H1 (cell line): ENCODE results near the gene TBCD. TPM values are rescaled to one million over a fixed set of nuclear protein-coding genes. Genes with fewer than 3 reads are reported as not detected.
A peak's percentile ranks its signal among the peaks of the same experiment; 100 is the strongest.

Experiments
- CTCF ChIA-PET: fragments of 300-600 bp; sonication (Branson Sonifier 250); formaldehyde crosslinking; loops from one replicate; lab custom pipeline; 2021; ENCODE audit not compliant: partially characterized antibody; lab: Charles Lee
- POLR2A ChIA-PET: fragments of 300-600 bp; sonication (Branson Sonifier 250); formaldehyde crosslinking; loops from one replicate; lab custom pipeline; 2021; ENCODE audit warnings: inconsistent platforms; ENCODE audit not compliant: partially characterized antibody; lab: Charles Lee
- DNase-seq, 2 experiments: peaks; one replicate each; pipeline versions ENCODE4 v3.0.0 to v3.0.0-alpha.2; 2010 to 2022; ENCODE audit warnings: low spot score in 2 of 2, low read depth in 1 of 2, mixed read lengths in 1 of 2
- FAIRE-seq: peaks from 2 replicates; lab custom pipeline; 2011; peaks lifted over from hg19 to GRCh38; lab: Jason Lieb, UNC
- H2AFZ ChIP-seq: 2 replicates; pipeline ENCODE4 v1.8.1; 2012; ENCODE audit warnings: low read length, inconsistent platforms
- H2AK5ac ChIP-seq: 2 replicates; pipeline ENCODE4 v1.6.1; 2013; ENCODE audit warnings: low read depth, low read length
- H2BK120ac ChIP-seq: replicated peaks from 2 replicates; pipeline ENCODE3; 2013; ENCODE audit warnings: low read depth, low read length, inconsistent platforms
- H2BK12ac ChIP-seq: 2 replicates; pipeline ENCODE4 v1.6.1; 2013; ENCODE audit warnings: low read depth, low read length
- H2BK15ac ChIP-seq: 2 replicates; pipeline ENCODE4 v1.6.1; 2013; ENCODE audit warnings: low read length
- H2BK20ac ChIP-seq: 2 replicates; pipeline ENCODE4 v1.6.1; 2013; ENCODE audit warnings: low read length
- H2BK5ac ChIP-seq: 2 replicates; pipeline ENCODE4 v1.6.1; 2013; ENCODE audit warnings: low read depth, low read length
- H3K14ac ChIP-seq: 2 replicates; pipeline ENCODE4 v1.6.1; 2013; ENCODE audit warnings: inconsistent platforms; ENCODE audit not compliant: insufficient read length
- H3K18ac ChIP-seq: 2 replicates; pipeline ENCODE4 v1.6.1; 2013; ENCODE audit warnings: low read length; ENCODE audit errors: extremely low read depth
- H3K23ac ChIP-seq: 2 replicates; pipeline ENCODE4 v1.6.1; 2013; ENCODE audit warnings: inconsistent platforms; ENCODE audit not compliant: insufficient read length
- H3K23me2 ChIP-seq: 2 replicates; pipeline ENCODE4 v1.6.1; 2013; ENCODE audit warnings: low read depth, low read length
- H3K27ac ChIP-seq: 2 replicates; pipeline ENCODE4 v1.6.1; 2011; ENCODE audit warnings: low read depth, low read length, inconsistent platforms
- H3K27me3 ChIP-seq, 4 experiments: replicated peaks in 1 of 4; 1 replicate in 1 of 4; 2 replicates in 3 of 4; pipeline versions ENCODE4 v1.6.1 to v1.8.1; 2011 to 2013; ENCODE audit warnings: low read length in 3 of 4, mild to moderate bottlenecking in 3 of 4, inconsistent platforms in 2 of 4, mixed read lengths in 2 of 4, moderate library complexity in 1 of 4; ENCODE audit not compliant: control insufficient read depth in 3 of 4, insufficient read depth in 3 of 4; ENCODE audit errors: extremely low read depth in 1 of 4
- H3K36me3 ChIP-seq, 4 experiments: 2 replicates each; pipeline versions ENCODE4 v1.6.1 to v1.8.1; 2011 to 2013; ENCODE audit warnings: mild to moderate bottlenecking in 4 of 4, low read length in 3 of 4, moderate library complexity in 2 of 4, control low read depth in 1 of 4, inconsistent platforms in 1 of 4; ENCODE audit not compliant: insufficient read depth in 4 of 4, control insufficient read depth in 2 of 4
- H3K4ac ChIP-seq: replicated peaks from 2 replicates; pipeline ENCODE3; 2013; ENCODE audit warnings: low read length, low read depth, mixed read lengths, inconsistent platforms; ENCODE audit not compliant: insufficient read length
- H3K4me1 ChIP-seq, 4 experiments: replicated peaks in 1 of 4; 1 replicate in 1 of 4; 2 replicates in 3 of 4; pipeline versions ENCODE4 v1.6.1 to v1.8.1; 2011 to 2013; ENCODE audit warnings: low read length in 3 of 4, inconsistent platforms in 2 of 4, mixed read lengths in 1 of 4; ENCODE audit not compliant: insufficient read depth in 4 of 4, control insufficient read depth in 3 of 4
- H3K4me2 ChIP-seq, 2 experiments: 2 replicates each; pipeline versions ENCODE4 v1.6.1 to v1.8.1; 2011 to 2013; ENCODE audit warnings: low read depth in 2 of 2, low read length in 2 of 2, control low read depth in 1 of 2, inconsistent platforms in 1 of 2, mild to moderate bottlenecking in 1 of 2; ENCODE audit not compliant: insufficient read depth in 1 of 2
- H3K4me3 ChIP-seq, 4 experiments: fragments of 200-600, 300-600 bp in 1 of 4; sonication (generic), shearing (Covaris generic), sonication (Bioruptor Twin) in 1 of 4; 2 replicates each; pipeline versions ENCODE4 v1.5.1 to v1.8.1; 2011 to 2016; ENCODE audit warnings: low read length in 4 of 4, low read depth in 3 of 4, control low read depth in 2 of 4, inconsistent platforms in 2 of 4, mild to moderate bottlenecking in 2 of 4, mixed read lengths in 1 of 4, moderate library complexity in 1 of 4; ENCODE audit not compliant: insufficient read depth in 2 of 4; ENCODE audit errors: extremely low read depth in 1 of 4
- H3K56ac ChIP-seq: replicated peaks from 2 replicates; pipeline ENCODE3; 2013; ENCODE audit warnings: low read depth, mild to moderate bottlenecking, mixed read lengths, low read length, inconsistent platforms; ENCODE audit not compliant: insufficient read length
- H3K79me1 ChIP-seq: 2 replicates; pipeline ENCODE4 v1.6.1; 2013; ENCODE audit warnings: low read depth, low read length, control low read depth
- H3K79me2 ChIP-seq, 2 experiments: 2 replicates each; pipeline versions ENCODE4 v1.6.1 to v1.8.1; 2012 to 2013; ENCODE audit warnings: low read length in 2 of 2, mild to moderate bottlenecking in 2 of 2, inconsistent platforms in 1 of 2; ENCODE audit not compliant: insufficient read depth in 2 of 2, control insufficient read depth in 1 of 2
- H3K9ac ChIP-seq, 4 experiments: replicated peaks in 1 of 4; 1 replicate in 1 of 4; 2 replicates in 3 of 4; pipeline versions ENCODE4 v1.6.1 to v1.8.1; 2011 to 2013; ENCODE audit warnings: low read depth in 3 of 4, low read length in 3 of 4, control low read depth in 2 of 4, mild to moderate bottlenecking in 2 of 4, moderate library complexity in 2 of 4, inconsistent platforms in 1 of 4; ENCODE audit errors: extremely low read depth in 1 of 4
- H3K9me3 ChIP-seq, 2 experiments: 2 replicates each; pipeline versions ENCODE4 v1.6.1 to v1.8.1; 2012 to 2013; ENCODE audit warnings: mild to moderate bottlenecking in 2 of 2, moderate library complexity in 2 of 2, control low read depth in 1 of 2, inconsistent platforms in 1 of 2, low read depth in 1 of 2, low read length in 1 of 2, mixed read lengths in 1 of 2; ENCODE audit not compliant: insufficient read depth in 2 of 2
- H4K20me1 ChIP-seq, 2 experiments: replicated peaks in 1 of 2; 2 replicates each; pipeline versions ENCODE3 to v1.8.1; 2011 to 2013; ENCODE audit warnings: inconsistent platforms in 2 of 2, low read length in 2 of 2, mild to moderate bottlenecking in 1 of 2; ENCODE audit not compliant: insufficient read depth in 2 of 2, control insufficient read depth in 1 of 2
- H4K5ac ChIP-seq: 2 replicates; pipeline ENCODE4 v1.6.1; 2013; ENCODE audit warnings: low read length, low read depth, mixed read lengths, inconsistent platforms; ENCODE audit not compliant: insufficient read length
- H4K8ac ChIP-seq: 2 replicates; pipeline ENCODE4 v1.8.0; 2013; ENCODE audit warnings: mild to moderate bottlenecking, moderate library complexity, low read length, inconsistent platforms; ENCODE audit not compliant: insufficient read depth; ENCODE audit errors: extremely low read depth
- H4K91ac ChIP-seq: replicated peaks from 2 replicates; pipeline ENCODE3; 2013; ENCODE audit warnings: low read length, mixed read lengths, inconsistent platforms; ENCODE audit not compliant: insufficient read length
- ASH2L ChIP-seq: fragments of 200-600, 300-600 bp; sonication (generic); IDR thresholded peaks from one replicate; pipeline ENCODE4 v1.7.1; 2017; ENCODE audit warnings: low read length
- MAFK ChIP-seq: IDR thresholded peaks from 2 replicates; pipeline ENCODE4 v1.6.1; 2012; ENCODE audit warnings: low read depth, mild to moderate bottlenecking, improper control_type of control experiment, low read length
- WGBS, 2 experiments: shearing (Covaris generic) in 1 of 2; methylation state at CpG; one replicate each; pipeline versions ENCODE4 v1.1.6 to v1.1.7; 2013 to 2015; ENCODE audit warnings: low lambda C conversion rate in 2 of 2, mixed read lengths in 2 of 2, inconsistent platforms in 1 of 2, low coverage in 1 of 2, missing lambda C conversion rate in 1 of 2; ENCODE audit not compliant: insufficient replicate concordance in 2 of 2, insufficient coverage in 1 of 2, insufficient read length in 1 of 2; ENCODE audit errors: extremely low coverage in 1 of 2, missing lambda C conversion rate in 1 of 2; 5-methylcytosine and 5-hydroxymethylcytosine counted together
- polyA plus RNA-seq, 7 experiments: library from polyadenylated mRNA; depleted of rRNA in 3 of 7; stranded (reverse) in 5 of 7; unstranded in 2 of 7; fragments of >200 nt in 5 of 7; fragments of 200-250 nt in 2 of 7; gene quantifications; 1 replicate in 5 of 7; 2 replicates in 1 of 7; 4 replicates in 1 of 7; pipeline versions ENCODE4 v1.2.1 to v1.2.3, GENCODE V29; 2011 to 2013; ENCODE audit warnings: missing spikeins in 2 of 7, mixed read lengths in 2 of 7
- total RNA-seq: library from RNA; stranded (reverse); fragmentation: NEBNext Ultra II Directional; extraction: Animal tissue kit (Norgen Biotek cat#: 25700); gene quantifications from 2 replicates; pipeline ENCODE4 v1.2.1, GENCODE V29; 2021

Gene TBCD
- total and polyA plus RNA-seq, 2 of the 8 experiments (the other 6 are each of a cell fraction or from before 2014, with no cell fraction given) = 118 to 162 TPM

DNA sequence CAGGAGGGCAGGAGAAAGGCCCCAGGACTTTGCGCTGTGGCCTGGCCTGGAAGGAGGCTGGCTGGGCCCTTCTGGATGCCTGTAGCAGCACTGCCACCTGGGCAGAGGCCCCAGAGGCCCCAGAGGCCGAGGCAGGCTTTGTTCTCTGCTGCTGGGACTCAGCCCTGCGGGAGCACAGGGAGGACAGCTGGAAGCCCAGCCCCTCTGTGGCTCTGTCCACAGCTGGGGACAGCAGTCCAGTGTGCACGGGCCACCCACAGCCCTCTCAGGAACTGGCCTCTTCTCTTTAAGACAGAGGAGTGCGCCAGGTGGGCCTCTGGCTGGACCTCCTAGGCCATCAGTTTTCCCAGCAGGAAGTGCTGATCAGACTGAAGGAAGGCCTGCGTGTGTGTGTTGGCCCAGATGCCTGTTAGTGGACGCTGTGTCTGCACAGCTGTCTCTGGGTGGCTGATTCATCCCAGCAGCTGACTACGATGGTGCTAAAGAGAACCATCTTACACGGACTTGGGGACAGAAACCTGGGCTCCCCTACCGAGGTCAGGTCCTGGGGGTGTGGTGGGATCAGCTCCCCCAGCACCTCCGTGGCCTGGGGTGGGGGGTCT is 114.8 kb downstream of the TBCD start:
- no peak overlapping the region for H2AK5ac ChIP-seq
- CTCF ChIA-PET = interaction anchor here (0.8 to 1.3 kb wide), 6 partner anchors 8 to 88 kb away, joined by 3 to 4 read pairs (median 3); no protein-coding TSS in a partner anchor
- POLR2A ChIA-PET = interaction anchor here (1.1 kb wide), 1 partner anchor 10 kb away, joined by 3 read pairs; no protein-coding TSS in a partner anchor
- TF ChIP-seq MAFK (no peak), ASH2L (no peak)
- H2AFZ ChIP-seq = no peak overlapping the region
- peak overlapping the region; percentile 21 for H3K4ac ChIP-seq
- H2BK5ac ChIP-seq = no peak overlapping the region
- no peak overlapping the region for H3K27ac ChIP-seq
- H3K4me3 ChIP-seq = no peak overlapping the region
- WGBS, 2 experiments = 95% methylated on average over 11 of the region's 11 CpGs; no CpG with 5 or more reads in 1 of the 2 experiments
- H3K79me1 ChIP-seq = peaks cover 21% of the 10 kb centered on the region
- H3K27me3 ChIP-seq = no peaks in the 10 kb centered on the region
- H3K4me2 ChIP-seq = no peak overlapping the region
- H3K18ac ChIP-seq = no peak overlapping the region
- H4K8ac ChIP-seq = no peak overlapping the region
- no peak overlapping the region for H2BK20ac ChIP-seq
- H3K9me3 ChIP-seq = no peaks in the 10 kb centered on the region
- H3K36me3 ChIP-seq = peaks cover 3 to 14% (median 13%) of the 10 kb centered on the region in 4 experiments; a peak in 5 of 8 replicates
- no peak overlapping the region for H2BK15ac ChIP-seq
- no peak overlapping the region for H3K56ac ChIP-seq
- no peak overlapping the region for H2BK12ac ChIP-seq
- no peak overlapping the region for H3K9ac ChIP-seq
- no peak overlapping the region for H4K5ac ChIP-seq
- H3K4me1 ChIP-seq = peaks cover 0 to 8% (median 2%) of the 10 kb centered on the region in 4 experiments; a peak in 4 of 7 replicates
- H3K23ac ChIP-seq = no peak overlapping the region
- no peak for FAIRE-seq
- no peak for DNase-seq
- H2BK120ac ChIP-seq = no peak overlapping the region
- H4K20me1 ChIP-seq = peaks cover 5 to 21% of the 10 kb centered on the region in 2 experiments
- H3K79me2 ChIP-seq = peaks cover 0 to 18% of the 10 kb centered on the region in 2 experiments; a peak in 1 of 4 replicates
- H4K91ac ChIP-seq = no peak overlapping the region
- no peak overlapping the region for H3K14ac ChIP-seq
- no peaks in the 10 kb centered on the region for H3K23me2 ChIP-seq
